GM12891 (cell line): ENCODE measurements around the gene OTOGL.

ENCODE experiments used
- DNase-seq: peaks from one replicate; pipeline ENCODE4 v3.0.0; 2011; ENCODE audit warnings: low spot score; ENCODE audit not compliant: insufficient read length
- FAIRE-seq: peaks from 2 replicates; lab custom pipeline; 2011; peaks lifted over from hg19 to GRCh38; lab: Jason Lieb, UNC
- PAX5 ChIP-seq: IDR thresholded peaks from 2 replicates; pipeline ENCODE4 v1.6.1; 2011; ENCODE audit warnings: low read length, moderate library complexity, mild to moderate bottlenecking; ENCODE audit not compliant: insufficient read depth, severe bottlenecking
- POLR2A ChIP-seq: IDR thresholded peaks from 2 replicates; pipeline ENCODE4 v1.6.1; 2011; ENCODE audit warnings: low read depth, low read length, control low read depth
- POLR2AphosphoS5 ChIP-seq: IDR thresholded peaks from 2 replicates; pipeline ENCODE4 v1.6.1; 2011; ENCODE audit warnings: low read depth, low read length, control low read depth
- POU2F2 ChIP-seq: IDR thresholded peaks from 2 replicates; pipeline ENCODE4 v1.6.1; 2011; ENCODE audit warnings: low read depth, mild to moderate bottlenecking, control low read depth, low read length, moderate library complexity
- SPI1 ChIP-seq: IDR thresholded peaks from 2 replicates; pipeline ENCODE4 v1.6.1; 2011; ENCODE audit warnings: low read depth, low read length, control low read depth
- TAF1 ChIP-seq: IDR thresholded peaks from 2 replicates; pipeline ENCODE4 v1.6.1; 2011; ENCODE audit warnings: low read depth, low read length, control low read depth

OTOGL gene

DNA sequence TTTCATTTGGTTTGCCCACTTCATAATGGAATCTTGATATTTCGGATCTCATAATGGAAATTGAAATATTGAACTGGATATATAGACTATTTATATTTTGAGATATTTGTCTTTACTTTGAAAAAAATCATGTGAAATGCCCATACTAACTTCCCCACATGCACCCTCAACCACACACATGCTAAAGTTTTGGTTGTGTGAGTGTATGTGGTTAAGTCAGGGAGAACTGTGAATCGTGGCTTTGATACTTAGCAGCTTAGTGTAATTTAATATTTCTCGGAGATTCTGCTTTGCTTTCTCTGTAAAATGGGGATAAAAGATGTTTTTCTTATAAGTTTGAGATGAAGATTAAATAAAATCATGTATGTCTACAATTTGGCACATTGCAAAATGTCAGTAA is 162.1 kb downstream of the OTOGL start:
- DNase-seq, result no peak
- TF ChIP-seq TAF1 (no peak), PAX5 (no peak)
- no peak for FAIRE-seq

DNA sequence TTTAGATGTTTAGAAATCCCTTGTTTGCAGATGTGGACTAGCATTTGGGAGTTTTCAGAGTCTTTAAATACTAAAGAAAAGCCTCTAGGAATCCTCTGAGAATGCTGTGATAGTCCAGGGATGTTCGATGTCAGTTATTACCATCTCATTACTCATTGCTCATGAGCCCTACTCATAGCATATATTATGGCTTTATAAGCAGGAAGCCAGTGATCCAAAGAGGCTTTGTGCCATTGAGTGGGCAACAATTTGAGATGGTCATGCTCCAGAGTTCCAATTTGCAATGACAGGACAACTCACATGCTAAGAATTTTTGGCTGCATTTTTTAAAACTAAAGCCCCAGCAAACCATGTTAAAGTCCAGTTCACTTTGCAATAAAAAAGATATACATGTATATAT is 163.0 kb downstream of the OTOGL start:
- TF ChIP-seq TAF1, result no peak
- no peak for TF ChIP-seq POLR2A
- TF ChIP-seq SPI1, result no peak
- no peak for TF ChIP-seq PAX5
- TF ChIP-seq POLR2AphosphoS5, result no peak
- TF ChIP-seq POU2F2, result no peak
- FAIRE-seq, result no peak
- DNase-seq, result no peak

DNA sequence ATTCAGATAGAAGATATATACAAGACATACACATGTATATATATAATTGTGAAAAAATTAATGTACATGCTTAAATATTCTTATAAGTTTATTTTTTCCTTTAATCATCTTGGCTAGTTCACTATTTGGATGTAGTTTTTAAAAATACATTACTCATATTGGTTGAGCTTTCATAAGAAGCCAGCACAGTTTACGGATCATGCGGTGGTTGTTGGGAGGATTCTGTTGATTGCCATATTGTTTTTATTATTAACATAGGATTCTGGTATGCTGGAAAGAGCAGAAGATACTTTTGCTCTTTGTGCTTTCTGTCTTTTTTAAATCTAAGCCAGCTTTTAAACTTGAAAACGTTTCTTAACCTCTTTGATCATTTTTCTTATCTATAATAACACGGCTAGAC is 163.4 kb downstream of the OTOGL start:
- TF ChIP-seq POLR2A (no peak), TAF1 (no peak), PAX5 (no peak), SPI1 (no peak), POLR2AphosphoS5 (no peak), POU2F2 (no peak)
- no peak for DNase-seq
- no peak for FAIRE-seq

GRCh38 chr12:80264386-80264785 is 165.0 kb downstream of the OTOGL start:
- DNase-seq (no peak), FAIRE-seq (no peak)
- TF ChIP-seq TAF1 (no peak), POU2F2 (no peak), POLR2A (no peak), SPI1 (no peak), POLR2AphosphoS5 (no peak), PAX5 (no peak)

DNA sequence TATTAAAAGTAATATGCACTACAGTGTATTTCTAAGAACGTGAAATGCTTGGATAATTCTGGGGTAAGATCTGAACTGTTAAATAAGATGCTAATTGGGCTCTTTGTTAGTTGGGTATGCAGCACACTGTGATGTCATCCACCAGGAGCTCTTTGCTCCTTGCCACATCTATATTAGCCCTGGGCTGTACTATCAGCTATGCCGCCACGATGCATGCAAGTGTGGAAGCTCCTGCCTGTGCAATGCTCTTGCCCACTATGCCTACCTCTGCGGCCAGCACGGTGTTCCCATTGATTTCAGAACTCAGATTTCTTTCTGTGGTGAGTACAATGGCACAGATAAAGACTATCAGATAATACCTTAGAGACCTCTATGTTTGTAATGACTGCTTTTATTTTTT is 165.6 kb downstream of the OTOGL start:
- DNase-seq (no peak), FAIRE-seq (no peak)
- TF ChIP-seq PAX5, result no peak
- no peak for TF ChIP-seq POLR2A
- no peak for TF ChIP-seq POLR2AphosphoS5
- TF ChIP-seq SPI1, result no peak
- TF ChIP-seq TAF1, result no peak
- TF ChIP-seq POU2F2, result no peak

DNA sequence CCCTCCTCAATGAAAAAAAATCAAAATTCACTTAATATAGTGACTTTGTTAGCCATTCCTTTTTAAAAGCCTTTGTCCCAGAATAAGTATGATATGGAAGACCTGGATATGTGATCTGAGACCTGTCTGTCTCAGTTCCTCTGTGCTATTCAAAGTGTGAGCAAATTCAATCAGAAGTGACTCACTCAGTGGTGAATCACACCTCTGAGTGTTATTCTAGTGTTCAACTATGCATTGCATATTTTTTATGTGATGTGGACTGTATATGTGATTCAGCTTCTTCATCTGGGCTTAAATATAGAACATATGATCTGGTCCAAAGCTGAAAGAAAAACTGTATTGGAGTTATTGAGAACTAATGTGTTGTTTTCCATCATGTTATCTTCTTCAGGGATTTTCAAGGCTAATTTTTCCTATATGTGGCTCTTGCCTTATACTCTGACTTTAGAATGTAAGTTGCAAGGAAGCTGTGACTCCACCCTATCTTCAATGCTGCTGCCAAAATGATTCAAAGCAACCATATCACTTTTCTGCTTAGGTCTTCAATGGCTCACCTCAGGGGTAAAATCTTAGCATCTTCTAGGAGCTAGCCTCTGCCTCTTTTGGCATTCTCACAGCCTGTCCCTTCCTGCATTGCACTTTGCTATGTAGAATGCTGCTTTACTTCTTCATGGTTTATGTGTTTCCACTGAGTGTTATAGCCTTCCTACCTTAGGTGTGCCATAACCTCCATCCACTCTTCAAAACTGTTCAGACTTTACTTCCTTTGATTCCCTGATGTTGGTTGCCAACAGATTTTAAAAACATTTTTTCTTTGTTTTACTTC is 169.8 kb downstream of the OTOGL start:
- DNase-seq, result no peak
- FAIRE-seq, result no peak
- TF ChIP-seq SPI1 (peak; percentile 78), TAF1 (no peak)

DNA sequence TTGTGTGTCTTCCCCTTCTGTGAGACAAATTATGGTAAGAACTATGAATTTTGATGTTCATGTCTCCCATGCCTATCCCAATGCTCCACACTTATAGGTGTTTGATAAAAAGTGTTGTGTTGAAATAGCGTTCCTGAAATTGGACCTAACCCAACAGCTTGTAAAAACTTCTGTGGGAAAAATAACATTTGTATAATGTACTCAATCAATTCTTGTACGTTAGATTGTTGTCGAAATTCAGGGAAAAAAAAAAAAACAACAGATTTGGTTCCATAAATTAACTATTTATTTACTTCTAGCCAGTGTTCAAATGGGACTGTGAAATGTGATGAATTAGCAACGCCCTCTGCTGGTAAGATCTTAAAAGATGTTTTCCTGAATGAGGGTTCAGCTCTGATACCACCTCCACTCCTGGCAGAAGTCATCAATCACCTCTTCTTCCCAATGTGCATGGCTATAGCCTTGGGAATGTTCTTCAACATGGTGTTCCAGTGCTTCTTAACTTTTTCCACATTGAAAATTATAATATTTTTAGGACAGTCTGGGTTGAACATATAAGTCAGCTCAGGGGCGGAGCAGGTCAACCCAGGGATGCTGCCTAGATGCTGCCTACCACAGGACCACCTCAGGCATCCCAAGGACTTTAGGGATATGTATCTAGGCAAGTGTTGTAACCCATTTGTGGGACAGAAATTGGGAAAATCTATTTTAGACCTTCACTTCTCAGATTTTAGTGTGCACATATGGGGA is 170.6 kb downstream of the OTOGL start:
- no peak for TF ChIP-seq PAX5
- TF ChIP-seq POLR2AphosphoS5, result no peak
- no peak for TF ChIP-seq POU2F2
- TF ChIP-seq SPI1, result no peak
- TF ChIP-seq POLR2A, result no peak
- no peak for TF ChIP-seq TAF1
- FAIRE-seq (peak; percentile 66), DNase-seq (no peak)

DNA sequence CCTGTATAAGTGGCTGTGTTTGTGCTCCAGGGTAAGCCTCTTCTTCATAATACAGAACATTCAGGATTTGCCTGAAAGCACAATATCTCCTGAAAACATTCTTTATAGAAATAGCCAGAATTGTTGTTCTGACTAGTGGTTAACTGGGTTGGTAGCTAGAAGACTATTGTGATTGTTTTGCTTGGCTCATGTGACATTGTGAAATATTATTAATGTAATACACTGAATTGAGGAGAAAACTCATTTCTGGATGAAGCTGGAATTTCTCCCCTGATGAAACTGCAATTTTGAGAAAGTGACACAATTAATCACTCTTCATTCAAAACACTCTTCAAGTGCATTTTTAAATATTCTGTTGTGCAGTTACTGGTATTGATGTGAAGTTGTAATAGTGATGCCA is 172.4 kb downstream of the OTOGL start:
- TF ChIP-seq POU2F2 (no peak), POLR2AphosphoS5 (no peak)
- DNase-seq (no peak), FAIRE-seq (no peak)

- DNase-seq, result no peak
- TF ChIP-seq TAF1, result no peak
- no peak for TF ChIP-seq SPI1
- TF ChIP-seq POLR2A, result no peak
- no peak for TF ChIP-seq POU2F2
- TF ChIP-seq POLR2AphosphoS5, result no peak
- TF ChIP-seq PAX5, result no peak
These were observed 173.1 kb downstream of the OTOGL start for GRCh38 chr12:80272387-80272915.

DNA sequence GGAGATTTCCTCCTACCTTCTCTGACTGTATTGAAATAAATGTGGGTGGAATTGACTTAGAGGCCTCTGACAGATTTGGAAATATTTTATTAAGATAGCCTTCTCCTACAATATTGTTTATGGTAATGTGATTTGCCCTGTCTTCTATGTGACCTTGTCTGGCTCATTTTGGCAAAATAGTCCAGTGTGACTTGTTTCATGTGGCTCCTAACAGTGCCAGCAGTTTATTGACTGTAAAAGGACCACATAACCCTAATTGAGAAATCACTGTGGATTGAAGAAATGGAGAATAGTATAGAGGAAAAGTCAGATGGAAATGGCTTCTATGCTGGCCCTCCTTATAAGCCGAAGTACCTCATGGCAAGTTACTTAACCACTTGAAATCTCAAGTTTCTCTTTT is 173.8 kb downstream of the OTOGL start:
- TF ChIP-seq POLR2A (no peak), TAF1 (no peak), SPI1 (no peak), PAX5 (no peak), POU2F2 (no peak), POLR2AphosphoS5 (no peak)
- no peak for FAIRE-seq
- DNase-seq, result no peak

More at GRCh38 chr12:80272387-80272915, 173.1 kb downstream of the OTOGL start:
- FAIRE-seq, result no peak
